Nephron (organoid): Measurements from ENCODE around the gene PLCB1.

Experiments used
- H3K27ac Mint-ChIP-seq, 3 experiments: 2 replicates each; pipeline ENCODE4 v1.8.0; 2020; ENCODE audit warnings: mixed read lengths in 3 of 3, mild to moderate bottlenecking in 2 of 3, moderate library complexity in 1 of 3
- H3K27me3 Mint-ChIP-seq: 2 replicates; pipeline ENCODE4 v1.8.0; 2021; ENCODE audit warnings: low read depth, mild to moderate bottlenecking, moderate library complexity, mixed read lengths
- H3K36me3 Mint-ChIP-seq: 2 replicates; pipeline ENCODE4 v1.8.0; 2020; ENCODE audit warnings: low read depth, mixed read lengths
- H3K4me1 Mint-ChIP-seq: 2 replicates; pipeline ENCODE4 v1.8.0; 2020; ENCODE audit warnings: mixed read lengths
- H3K4me3 Mint-ChIP-seq, 3 experiments: 2 replicates each; pipeline ENCODE4 v1.8.0; 2020; ENCODE audit warnings: mild to moderate bottlenecking in 3 of 3, mixed read lengths in 3 of 3, moderate library complexity in 2 of 3
- H3K9me3 Mint-ChIP-seq: 2 replicates; pipeline ENCODE4 v1.8.0; 2020; ENCODE audit warnings: mixed read lengths
- CTCF ChIP-seq, 3 experiments: fragments of 200-600 bp; sonication (generic); IDR thresholded peaks; one replicate each; pipeline ENCODE4 v1.5.0; 2021; ENCODE audit warnings: antibody characterized with exemption in 3 of 3; ENCODE audit not compliant: unreplicated experiment in 3 of 3

Gene PLCB1

GRCh38 chr20:8117636-8118035 lies 14.4 kb upstream of the PLCB1 start:
- H3K9me3 Mint-ChIP-seq, result peaks cover 3% of the 10 kb centered on the region
- H3K36me3 Mint-ChIP-seq, result no peaks in the 10 kb centered on the region
- H3K27me3 Mint-ChIP-seq, result no peaks in the 10 kb centered on the region
- no peak for TF ChIP-seq CTCF (IDR thresholded peaks at IDR 0.05; ENCODE audit: unreplicated experiment in 3 of 3)
- peak overlapping the region in 2 of 3 experiments; percentile 48 to 52 for H3K27ac Mint-ChIP-seq
- H3K4me1 Mint-ChIP-seq, result peaks cover 11% of the 10 kb centered on the region
- no peak overlapping the region for H3K4me3 Mint-ChIP-seq

DNA sequence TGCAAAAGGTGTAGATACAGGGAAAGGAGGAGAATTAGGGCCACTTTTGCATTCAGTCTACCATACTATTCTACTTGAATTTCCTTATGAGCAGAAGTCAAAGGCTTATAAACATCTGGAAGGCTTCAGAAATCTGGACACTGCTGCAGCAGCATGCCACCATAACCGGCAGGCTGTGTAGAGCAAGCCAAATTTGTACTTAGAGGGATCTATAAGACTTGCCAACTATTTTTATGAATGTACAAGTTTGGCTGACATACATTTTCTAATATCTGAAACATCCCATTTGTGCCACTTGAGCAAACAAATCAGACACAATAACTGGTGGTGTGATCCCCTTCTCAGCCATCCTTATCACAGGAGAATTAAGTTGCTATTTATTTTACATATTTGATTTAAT lies 14.0 kb upstream of the PLCB1 start:
- peaks cover 11% of the 10 kb centered on the region for H3K4me1 Mint-ChIP-seq
- TF ChIP-seq CTCF (IDR thresholded peaks at IDR 0.05; ENCODE audit: unreplicated experiment in 3 of 3), result no peak

GRCh38 chr20:8118760-8119159 lies 13.3 kb upstream of the PLCB1 start:
- H3K36me3 Mint-ChIP-seq, result no peaks in the 10 kb centered on the region
- peak overlapping the region in 2 of 3 experiments; percentile 40 to 48 for H3K27ac Mint-ChIP-seq
- no peak for TF ChIP-seq CTCF (IDR thresholded peaks at IDR 0.05; ENCODE audit: unreplicated experiment in 3 of 3)
- H3K27me3 Mint-ChIP-seq, result no peaks in the 10 kb centered on the region
- H3K4me1 Mint-ChIP-seq, result peaks cover 11% of the 10 kb centered on the region
- no peak overlapping the region for H3K4me3 Mint-ChIP-seq
- H3K9me3 Mint-ChIP-seq, result peaks cover 3% of the 10 kb centered on the region

More for the DNA sequence above, 14.0 kb upstream of the PLCB1 start:
- peak overlapping the region in 2 of 3 experiments; percentile 48 to 52 for H3K27ac Mint-ChIP-seq
- no peak overlapping the region for H3K4me3 Mint-ChIP-seq
- H3K36me3 Mint-ChIP-seq, result no peaks in the 10 kb centered on the region
- H3K9me3 Mint-ChIP-seq, result peaks cover 3% of the 10 kb centered on the region
- no peaks in the 10 kb centered on the region for H3K27me3 Mint-ChIP-seq

DNA sequence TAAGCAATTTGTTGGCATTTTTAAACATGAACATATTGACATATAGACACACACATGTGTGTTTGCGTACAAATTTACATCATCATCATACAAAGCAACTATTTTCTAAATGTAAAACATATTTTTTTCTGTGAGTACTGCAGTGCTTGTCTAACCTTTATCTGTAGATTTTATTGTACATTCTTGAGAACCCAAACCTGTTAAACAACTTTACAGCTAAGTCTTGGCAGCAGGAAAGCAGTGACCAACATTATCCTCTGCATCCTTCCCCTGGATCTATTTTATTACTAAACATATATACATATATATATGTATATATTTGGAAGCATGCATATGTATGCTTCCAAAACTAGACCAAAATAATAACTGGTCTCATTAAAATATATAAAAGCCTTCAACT lies 10.4 kb upstream of the PLCB1 start:
- H3K9me3 Mint-ChIP-seq, result no peaks in the 10 kb centered on the region
- H3K4me3 Mint-ChIP-seq, result no peak overlapping the region
- no peak for TF ChIP-seq CTCF (IDR thresholded peaks at IDR 0.05; ENCODE audit: unreplicated experiment in 3 of 3)

GRCh38 chr20:8124639-8125038 lies 7.4 kb upstream of the PLCB1 start:
- TF ChIP-seq CTCF (IDR thresholded peaks at IDR 0.05; ENCODE audit: unreplicated experiment in 3 of 3), result no peak
- H3K36me3 Mint-ChIP-seq, result no peaks in the 10 kb centered on the region
- peaks cover 15% of the 10 kb centered on the region for H3K4me1 Mint-ChIP-seq
- no peak overlapping the region for H3K27ac Mint-ChIP-seq
- H3K4me3 Mint-ChIP-seq, result no peak overlapping the region
- no peaks in the 10 kb centered on the region for H3K9me3 Mint-ChIP-seq
- peaks cover 7% of the 10 kb centered on the region for H3K27me3 Mint-ChIP-seq

More for the DNA sequence above, 10.4 kb upstream of the PLCB1 start:
- H3K27ac Mint-ChIP-seq, result no peak overlapping the region
- H3K36me3 Mint-ChIP-seq, result no peaks in the 10 kb centered on the region
- H3K4me1 Mint-ChIP-seq, result peaks cover 20% of the 10 kb centered on the region
- H3K27me3 Mint-ChIP-seq, result peaks cover 7% of the 10 kb centered on the region

- Mint-ChIP-seq H3K36me3 (no peaks in the 10 kb centered on the region), H3K27me3 (peaks cover 12% of the 10 kb centered on the region), H3K4me1 (peaks cover 15% of the 10 kb centered on the region), H3K9me3 (no peaks in the 10 kb centered on the region), H3K27ac (no peak overlapping the region), H3K4me3 (no peak overlapping the region)
- no peak for TF ChIP-seq CTCF (IDR thresholded peaks at IDR 0.05; ENCODE audit: unreplicated experiment in 3 of 3)
These were observed 5.9 kb upstream of the PLCB1 start for GRCh38 chr20:8126181-8126580.
